Measurements from ENCODE around the gene RAET1G.
"Not testable (repeated sequence)": the region's sequence is repeated elsewhere in the genome, so short reads cannot be mapped to it uniquely, and the experiment has no call there.

RAET1G gene

GRCh38 chr6:149895833-149896271 is 27.1 kb downstream of the RAET1G start:
- H3K4me3 ChIP-seq (replicated peaks; ENCODE audit: low read depth, low read length) = no peak overlapping the region
- H3K27me3 ChIP-seq (replicated peaks; ENCODE audit: control insufficient read depth, insufficient read depth, low read length) = peaks cover 2% of the 10 kb centered on the region
- no peaks in the 10 kb centered on the region for H3K36me3 ChIP-seq (ENCODE audit: control insufficient read depth, insufficient read depth, low read length)
- DNase-seq (ENCODE audit: extremely low read depth, insufficient read length) = no peak
- TF ChIP-seq, protein P1, sequence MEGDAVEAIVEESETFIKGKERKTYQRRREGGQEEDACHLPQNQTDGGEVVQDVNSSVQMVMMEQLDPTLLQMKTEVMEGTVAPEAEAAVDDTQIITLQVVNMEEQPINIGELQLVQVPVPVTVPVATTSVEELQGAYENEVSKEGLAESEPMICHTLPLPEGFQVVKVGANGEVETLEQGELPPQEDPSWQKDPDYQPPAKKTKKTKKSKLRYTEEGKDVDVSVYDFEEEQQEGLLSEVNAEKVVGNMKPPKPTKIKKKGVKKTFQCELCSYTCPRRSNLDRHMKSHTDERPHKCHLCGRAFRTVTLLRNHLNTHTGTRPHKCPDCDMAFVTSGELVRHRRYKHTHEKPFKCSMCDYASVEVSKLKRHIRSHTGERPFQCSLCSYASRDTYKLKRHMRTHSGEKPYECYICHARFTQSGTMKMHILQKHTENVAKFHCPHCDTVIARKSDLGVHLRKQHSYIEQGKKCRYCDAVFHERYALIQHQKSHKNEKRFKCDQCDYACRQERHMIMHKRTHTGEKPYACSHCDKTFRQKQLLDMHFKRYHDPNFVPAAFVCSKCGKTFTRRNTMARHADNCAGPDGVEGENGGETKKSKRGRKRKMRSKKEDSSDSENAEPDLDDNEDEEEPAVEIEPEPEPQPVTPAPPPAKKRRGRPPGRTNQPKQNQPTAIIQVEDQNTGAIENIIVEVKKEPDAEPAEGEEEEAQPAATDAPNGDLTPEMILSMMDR (IDR thresholded peaks at IDR 0.05; ENCODE audit: insufficient read depth, low read length, poor library complexity, severe bottlenecking) = no peak

GRCh38 chr6:149895048-149895590 is 27.8 kb downstream of the RAET1G start:
- no peak for DNase-seq (ENCODE audit: extremely low read depth, insufficient read length)
- Histone ChIP-seq H3K4me3 (replicated peaks; ENCODE audit: low read depth, low read length) (no peak overlapping the region), H3K36me3 (ENCODE audit: control insufficient read depth, insufficient read depth, low read length) (no peaks in the 10 kb centered on the region), H3K27me3 (replicated peaks; ENCODE audit: control insufficient read depth, insufficient read depth, low read length) (peaks cover 2% of the 10 kb centered on the region; the same call in 1 of the 2 replicates)
- TF ChIP-seq, protein P1 (IDR thresholded peaks at IDR 0.05; ENCODE audit: insufficient read depth, low read length, poor library complexity, severe bottlenecking) = no peak

DNA sequence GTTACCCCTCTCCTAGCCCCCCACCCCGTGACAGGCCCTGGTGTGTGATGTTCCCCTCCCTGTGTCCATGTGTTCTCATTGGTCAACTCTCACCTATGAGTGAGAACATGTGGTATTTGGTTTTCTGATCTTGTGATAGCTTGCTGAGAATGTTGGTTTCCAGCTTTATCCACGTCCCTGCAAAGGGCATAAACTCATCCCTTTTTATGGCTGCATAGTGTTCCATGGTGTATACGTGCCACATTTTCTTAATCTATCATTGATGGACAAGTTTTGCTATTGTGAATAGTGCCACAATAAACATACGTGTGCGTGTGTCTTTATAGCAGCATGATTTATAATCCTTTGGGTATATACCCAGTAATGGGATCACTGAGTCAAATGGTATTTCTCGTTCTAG is 31.1 kb downstream of the RAET1G start:
- H3K36me3 ChIP-seq (ENCODE audit: control insufficient read depth, insufficient read depth, low read length) = not testable (repeated sequence)

GRCh38 chr6:149891259-149891658 is 31.7 kb downstream of the RAET1G start:
- no peaks in the 10 kb centered on the region for H3K36me3 ChIP-seq (ENCODE audit: control insufficient read depth, insufficient read depth, low read length)
- no peak overlapping the region for H3K4me3 ChIP-seq (replicated peaks; ENCODE audit: low read depth, low read length)
- TF ChIP-seq, protein P1 (IDR thresholded peaks at IDR 0.05; ENCODE audit: insufficient read depth, low read length, poor library complexity, severe bottlenecking) = no peak
- no peak for DNase-seq (ENCODE audit: extremely low read depth, insufficient read length)
- no peaks in the 10 kb centered on the region; the same call in none of the 2 replicates for H3K27me3 ChIP-seq (replicated peaks; ENCODE audit: control insufficient read depth, insufficient read depth, low read length)

More for the DNA sequence above, 31.1 kb downstream of the RAET1G start:
- H3K4me3 ChIP-seq (replicated peaks; ENCODE audit: low read depth, low read length); DNase-seq (ENCODE audit: extremely low read depth, insufficient read length); H3K27me3 ChIP-seq (replicated peaks; ENCODE audit: control insufficient read depth, insufficient read depth, low read length): not testable (repeated sequence)

- H3K4me3 ChIP-seq (replicated peaks; ENCODE audit: low read depth, low read length) = no peak overlapping the region
- H3K36me3 ChIP-seq (ENCODE audit: control insufficient read depth, insufficient read depth, low read length) = no peaks in the 10 kb centered on the region
- TF ChIP-seq, protein P1 (IDR thresholded peaks at IDR 0.05; ENCODE audit: insufficient read depth, low read length, poor library complexity, severe bottlenecking) = no peak
- H3K27me3 ChIP-seq (replicated peaks; ENCODE audit: control insufficient read depth, insufficient read depth, low read length) = no peaks in the 10 kb centered on the region; the same call in none of the 2 replicates
- DNase-seq (ENCODE audit: extremely low read depth, insufficient read length) = no peak
Measured at GRCh38 chr6:149890629-149891045, 32.3 kb downstream of the RAET1G start.

GRCh38 chr6:149889326-149889725 is 33.6 kb downstream of the RAET1G start:
- TF ChIP-seq, protein P1 (IDR thresholded peaks at IDR 0.05; ENCODE audit: insufficient read depth, low read length, poor library complexity, severe bottlenecking) = no peak
- H3K36me3 ChIP-seq (ENCODE audit: control insufficient read depth, insufficient read depth, low read length) = no peaks in the 10 kb centered on the region
- H3K27me3 ChIP-seq (replicated peaks; ENCODE audit: control insufficient read depth, insufficient read depth, low read length) = no peaks in the 10 kb centered on the region; the same call in none of the 2 replicates
- no peak for DNase-seq (ENCODE audit: extremely low read depth, insufficient read length)
- no peak overlapping the region for H3K4me3 ChIP-seq (replicated peaks; ENCODE audit: low read depth, low read length)

Data from GM06990 (cell line).